SKM-1 treated with dmso at 0.1 percent for 144 hours (cell line): ENCODE data around the gene TFEB.

Source experiments
- DNase-seq: peaks from one replicate; lab custom pipeline; 2025; ENCODE audit not compliant: unreplicated experiment; lab: John Stamatoyannopoulos, UW

The TFEB gene

DNA sequence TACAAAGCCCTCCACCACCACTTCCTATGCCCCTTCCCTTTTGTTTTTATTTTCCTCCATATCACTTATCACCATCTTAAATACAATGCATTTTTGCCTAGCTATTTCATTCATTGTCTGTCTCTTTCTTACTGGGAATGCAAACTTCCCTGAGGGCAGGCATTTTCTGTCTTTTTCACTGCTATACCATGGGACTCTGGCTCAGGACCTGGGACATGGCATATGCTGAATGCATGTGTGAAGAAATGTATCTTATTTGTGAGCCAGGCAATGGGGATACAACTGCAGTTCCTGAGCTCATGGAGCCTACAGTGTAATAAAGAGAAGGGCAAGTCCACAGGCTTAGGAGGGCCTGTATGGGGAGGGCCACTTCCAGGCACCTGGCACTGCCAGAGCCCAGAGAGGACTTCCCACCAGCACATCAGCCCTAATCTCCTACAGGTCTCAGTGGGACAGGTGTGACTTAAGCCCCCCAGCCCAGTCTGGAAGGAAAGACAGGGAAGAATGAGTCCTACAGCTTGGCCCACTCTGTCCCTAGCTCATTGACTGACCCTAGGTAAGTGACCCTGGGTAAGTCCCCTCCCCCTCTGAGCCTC, 43.2 kb downstream of the TFEB start:
- no peak for DNase-seq

- DNase-seq: no peak
These were observed 43.9 kb downstream of the TFEB start for GRCh38 chr6:41691426-41692079.

- no peak for DNase-seq
These were observed 44.7 kb downstream of the TFEB start for GRCh38 chr6:41690541-41691330.

DNA sequence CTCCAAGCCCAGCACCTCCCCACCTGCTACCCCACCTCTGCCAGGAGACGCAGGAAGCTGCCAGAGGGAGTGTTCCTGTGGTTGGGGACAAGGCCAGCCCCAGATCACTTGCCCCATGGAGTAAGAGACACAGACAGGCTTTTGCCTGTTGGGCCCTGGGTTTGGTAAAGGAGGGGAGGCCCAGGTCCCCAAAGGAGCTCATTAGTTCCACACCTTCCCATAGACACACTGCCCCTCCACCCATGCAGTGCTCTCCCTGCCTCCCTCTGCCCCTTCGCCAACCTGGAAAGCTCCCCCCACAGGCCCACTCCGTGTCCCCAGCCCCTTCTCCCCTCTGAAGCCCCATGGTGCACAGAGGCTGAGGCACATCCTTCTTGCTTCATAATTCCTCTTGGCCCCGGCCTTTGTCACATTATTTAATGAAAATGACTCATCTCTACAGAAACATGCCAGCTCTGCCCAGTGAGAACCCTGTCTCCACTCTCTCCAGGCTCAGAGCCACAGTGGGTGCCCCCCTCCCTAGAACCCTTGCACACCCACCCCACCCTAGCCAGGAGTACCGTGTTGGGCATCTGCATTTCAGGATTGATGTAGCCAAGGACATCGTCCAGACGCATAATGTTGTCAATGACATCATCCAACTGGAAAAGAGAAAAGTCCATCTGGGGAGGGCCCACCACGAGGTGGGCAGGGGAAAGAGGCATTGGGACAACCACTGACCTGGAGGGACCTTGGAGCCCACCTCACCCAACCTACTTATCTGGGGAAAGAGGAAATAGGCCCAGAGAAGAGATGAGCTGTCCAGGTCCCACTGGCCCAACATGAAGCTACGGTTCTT, 46.0 kb downstream of the TFEB start:
- no peak for DNase-seq

DNA sequence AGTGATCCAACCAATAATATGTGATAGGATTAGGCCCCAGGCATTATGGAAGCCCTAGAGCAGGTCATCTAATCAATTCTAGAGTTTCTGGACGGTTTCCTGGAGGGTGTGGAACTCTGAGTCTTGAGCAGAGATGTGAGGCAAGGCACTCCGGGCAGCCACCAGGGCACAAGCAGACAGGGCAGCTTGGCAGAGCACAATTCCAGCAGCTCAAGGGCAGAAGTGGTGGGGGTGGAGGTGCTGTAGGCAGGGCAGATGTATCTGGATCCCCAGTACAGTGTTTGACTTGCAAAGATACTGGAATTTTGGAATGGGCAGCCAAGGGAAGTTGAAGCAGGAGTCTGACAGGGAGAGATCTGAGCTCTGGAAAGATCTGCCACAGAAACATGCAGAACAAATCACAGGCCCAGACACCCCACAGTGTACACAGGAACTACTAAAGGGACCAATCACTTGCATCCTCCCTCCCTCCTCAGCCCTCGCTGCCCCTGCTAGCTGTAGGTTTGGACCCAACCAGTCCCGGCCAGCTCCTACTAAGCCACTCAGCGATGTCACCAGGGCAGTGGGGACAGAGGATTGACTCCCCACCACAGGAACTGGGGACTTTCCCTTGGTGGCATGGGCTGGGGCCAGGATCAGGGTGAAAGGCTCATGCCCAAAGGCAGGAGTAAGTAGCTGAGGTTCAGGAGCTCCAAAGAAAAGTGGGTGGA, 47.0 kb downstream of the TFEB start:
- DNase-seq: no peak

DNA sequence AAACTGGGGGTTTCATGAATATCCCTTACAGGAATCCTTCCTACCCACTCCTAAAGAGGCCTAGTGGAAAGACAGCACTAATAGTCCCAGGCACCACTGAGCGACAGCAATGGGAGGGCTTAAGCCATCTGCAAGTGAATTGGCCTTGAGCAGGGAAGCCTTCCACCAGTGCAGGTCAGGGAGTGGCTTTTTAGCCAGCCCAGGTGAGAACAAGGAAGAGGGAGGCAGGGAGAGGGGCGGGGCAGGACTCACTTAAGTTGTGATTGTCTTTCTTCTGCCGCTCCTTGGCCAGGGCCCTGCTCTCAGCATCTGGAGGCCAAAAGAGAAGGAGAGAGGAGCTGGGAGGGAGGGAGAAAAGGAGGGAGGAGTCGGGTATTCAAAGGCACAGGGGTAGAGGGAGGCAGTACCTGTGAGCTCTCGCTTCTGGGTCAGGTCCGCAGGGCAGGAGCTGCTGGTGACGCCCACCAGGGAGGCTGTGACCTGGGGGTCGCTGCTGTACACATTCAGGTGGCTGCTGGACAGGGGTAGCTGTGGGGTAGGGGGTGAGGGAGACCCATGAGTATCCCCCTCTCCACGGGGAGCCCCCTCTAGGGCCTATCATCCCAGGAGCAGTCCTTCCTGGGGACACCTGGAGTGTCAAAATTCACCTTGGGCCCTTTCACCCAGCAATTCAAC, 47.8 kb downstream of the TFEB start:
- no peak for DNase-seq

DNA sequence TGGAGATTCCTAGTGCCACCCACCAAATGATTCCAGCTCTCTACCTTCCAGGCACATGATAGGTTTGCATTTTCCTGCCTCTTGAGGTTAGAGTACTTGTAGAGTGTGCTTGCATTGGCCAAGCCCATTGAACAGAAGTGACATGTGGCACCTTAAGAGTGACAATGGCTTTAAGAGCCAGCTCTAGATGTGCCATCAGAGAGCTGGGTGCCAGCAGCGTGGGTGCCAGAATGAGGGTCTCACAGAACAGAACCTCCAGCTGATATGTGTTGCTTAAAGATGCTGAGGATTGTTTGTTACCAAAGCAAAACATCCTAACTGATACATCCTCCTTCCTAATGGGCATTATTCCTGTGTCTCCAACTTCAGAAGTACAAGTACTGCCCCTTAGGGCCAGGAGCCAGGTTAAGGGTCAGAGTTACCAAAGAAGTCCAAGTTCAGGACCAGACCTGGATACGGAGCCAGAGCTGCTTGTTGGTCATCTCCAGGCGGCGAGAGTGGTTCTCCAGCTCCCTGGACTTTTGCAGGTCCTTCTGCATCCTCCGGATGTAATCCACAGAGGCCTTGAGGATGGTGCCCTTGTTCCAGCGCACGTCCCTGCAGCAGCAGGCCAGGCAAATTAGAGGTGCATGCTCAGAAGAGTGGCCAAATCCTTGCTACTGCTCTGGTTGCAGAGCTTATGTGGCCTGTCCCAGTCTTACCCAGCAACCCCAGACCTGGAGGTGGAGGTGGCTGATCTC, 49.6 kb downstream of the TFEB start:
- DNase-seq: no peak

- DNase-seq: no peak
These were observed 50.9 kb downstream of the TFEB start for GRCh38 chr6:41684311-41685180.

DNA sequence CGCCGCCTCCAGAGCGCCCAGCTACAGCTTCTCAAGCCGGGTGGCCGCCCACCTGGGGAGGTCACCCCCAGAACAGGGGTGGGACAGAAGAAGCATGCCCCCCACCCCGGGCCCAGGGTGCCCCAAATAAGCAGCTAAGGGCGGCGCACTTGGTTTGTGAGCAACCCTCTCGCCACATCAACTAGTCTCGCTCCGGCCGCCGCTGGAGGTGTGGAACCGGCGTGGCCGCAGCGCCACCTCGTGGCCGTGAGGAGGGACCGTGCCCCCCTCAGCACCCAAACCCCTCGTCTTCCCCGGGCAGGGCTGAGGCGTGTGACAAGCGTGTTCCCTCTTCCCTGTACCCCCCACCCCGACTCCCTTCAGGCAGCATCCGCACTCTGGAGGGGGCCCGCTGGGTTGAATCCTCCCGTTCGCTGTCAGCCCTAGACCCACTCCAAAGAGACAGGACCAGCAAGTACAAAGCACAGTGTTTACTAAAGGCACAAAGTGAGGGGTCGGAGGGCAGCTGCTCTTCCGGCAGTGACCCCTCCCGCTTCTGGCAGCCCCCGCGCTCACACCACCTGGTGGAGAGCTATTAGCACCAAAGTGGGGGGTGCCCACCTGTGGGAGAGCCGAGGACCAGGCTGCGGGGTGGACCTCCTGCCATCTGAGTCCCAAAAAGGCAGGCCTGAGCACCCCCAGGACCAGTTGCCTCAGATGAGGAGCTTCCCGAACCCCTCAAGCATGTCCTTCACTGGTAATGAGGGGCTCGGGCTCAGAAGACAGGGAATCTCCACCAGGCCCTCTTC, 51.7 kb downstream of the TFEB start:
- peak; percentile 50 for DNase-seq

DNA sequence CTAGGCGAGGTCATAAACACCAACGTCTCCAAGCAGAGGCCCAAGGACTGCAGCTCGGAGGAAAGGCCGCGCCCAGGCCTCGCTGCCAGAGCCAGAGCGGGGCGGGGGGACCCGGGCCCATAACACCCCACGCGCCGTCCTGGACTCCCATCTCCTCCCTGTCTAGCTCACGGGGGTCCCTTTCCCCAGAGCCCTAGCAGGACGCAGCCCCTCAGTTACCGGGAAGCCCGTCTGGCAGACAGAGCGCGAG, 52.2 kb downstream of the TFEB start:
- DNase-seq: no peak

DNA sequence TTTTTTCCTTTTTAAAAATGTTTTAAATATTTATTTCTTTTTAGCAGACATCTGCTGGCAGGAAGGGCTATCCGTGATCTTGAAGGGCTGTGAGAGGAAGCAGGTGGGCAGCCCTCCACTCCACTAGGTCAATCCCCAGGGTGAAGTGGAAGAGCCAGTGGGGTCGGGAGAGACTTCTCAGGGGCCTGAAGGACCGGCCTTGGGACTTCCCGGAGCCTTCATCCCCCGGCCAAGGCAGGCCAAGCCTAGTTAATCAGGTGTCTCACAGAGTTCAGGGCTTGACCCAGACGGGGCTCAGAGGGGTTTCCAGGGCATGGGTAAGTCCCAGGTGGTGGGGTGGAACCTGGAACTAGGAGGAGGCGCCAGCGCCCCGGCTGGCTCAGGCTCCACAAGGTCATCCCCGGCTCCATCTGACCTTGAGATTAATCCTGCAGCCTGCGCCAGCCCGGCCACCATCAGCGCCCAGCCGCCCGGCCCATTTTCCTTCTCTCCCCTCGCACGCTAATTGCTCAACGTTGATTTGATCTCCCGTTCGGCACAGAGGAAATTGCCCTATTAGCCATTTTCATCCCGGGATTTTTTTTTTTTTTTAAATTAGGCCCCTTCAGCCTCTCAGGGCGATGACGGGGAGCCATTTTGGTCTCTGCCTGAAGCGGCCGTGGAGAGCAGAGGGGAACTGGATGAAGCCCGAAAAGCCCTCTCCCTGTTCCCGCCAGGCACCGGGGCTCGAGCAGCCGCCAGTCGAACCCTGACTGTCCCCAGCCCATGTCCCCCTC, 52.7 kb downstream of the TFEB start:
- DNase-seq: no peak

- DNase-seq: peak; percentile 81
These were observed 53.3 kb downstream of the TFEB start for GRCh38 chr6:41682056-41682477.

DNA sequence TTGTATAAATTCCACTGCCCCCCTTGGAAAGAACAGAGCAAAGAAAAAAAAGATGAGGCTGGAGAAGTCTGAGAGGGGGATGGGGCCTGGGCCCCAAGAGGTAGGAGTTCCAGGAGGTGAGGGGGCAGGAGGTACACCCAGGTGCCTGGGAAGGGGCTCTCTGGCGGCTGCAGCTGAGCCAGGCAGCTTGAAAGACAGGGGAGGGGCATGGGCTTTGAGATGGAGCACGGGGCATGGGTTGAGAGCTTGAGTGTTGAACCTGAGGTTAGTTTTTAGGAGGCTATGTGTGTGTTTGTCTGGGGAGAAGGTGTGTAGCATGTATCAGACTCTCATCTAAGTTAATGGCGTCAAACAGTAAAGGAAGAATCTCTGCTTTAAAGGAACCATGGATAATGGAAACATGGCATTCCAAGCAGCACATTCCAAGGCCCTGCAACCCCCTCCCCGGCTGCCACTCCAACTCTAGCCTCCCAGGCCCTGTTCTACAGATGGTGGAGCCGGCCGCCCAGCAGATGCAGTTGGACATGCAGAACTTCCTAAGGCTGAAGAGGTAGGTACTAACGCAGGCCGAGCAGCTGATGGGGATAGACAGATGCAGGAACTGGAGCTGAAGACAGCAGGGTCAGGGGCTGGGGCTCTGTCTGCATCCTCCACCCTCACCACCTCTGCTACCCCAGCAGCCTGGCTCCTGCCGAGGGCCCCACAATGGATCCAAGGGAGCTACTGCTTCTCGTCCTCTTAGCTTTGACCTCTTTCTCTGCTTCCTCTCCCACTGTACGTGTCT, 55.0 kb downstream of the TFEB start:
- no peak for DNase-seq

- DNase-seq: no peak
These were observed 55.7 kb downstream of the TFEB start for GRCh38 chr6:41679696-41680095.

- DNase-seq: no peak
These were observed 56.8 kb downstream of the TFEB start for GRCh38 chr6:41678511-41679084.
